Body of pancreas (tissue), 4 donors: ENCODE measurements around the gene TCEANC.

Experiments
- CTCF ChIP-seq, 7 experiments: fragments of 450-650 bp in 4 of 7; fragments of 200-600 bp in 3 of 7; sonication (generic) in 3 of 7; IDR thresholded peaks; one replicate each; pipeline ENCODE4 v1.5.1; 2016 to 2019; ENCODE audit warnings: antibody characterized with exemption in 7 of 7
- POLR2A ChIP-seq, 3 donors: fragments of 450-650 bp; IDR thresholded peaks; one replicate each; pipeline ENCODE4 v1.6.1; 2016; ENCODE audit warnings: antibody characterized with exemption in 3 of 3, mild to moderate bottlenecking in 2 of 3

- TF ChIP-seq CTCF (IDR thresholded peaks at IDR 0.05) (no peak), POLR2A (IDR thresholded peaks at IDR 0.05) (no peak)
These were observed 9.4 kb downstream of the TCEANC start for GRCh38 chrX:13662355-13662791.
